Breast epithelium (tissue), 3 donors: Measurements from ENCODE around the gene TNFSF13B.

ENCODE experiments used
- POLR2A ChIP-seq: fragments of 450-650 bp; IDR thresholded peaks from one replicate; pipeline ENCODE4 v1.6.1; 2016; ENCODE audit warnings: antibody characterized with exemption, mild to moderate bottlenecking, moderate library complexity
- POLR2AphosphoS5 ChIP-seq, 3 donors: sonication (generic); formaldehyde crosslinking; IDR thresholded peaks; one replicate each; pipeline ENCODE4 v1.6.1; 2017; ENCODE audit warnings: antibody characterized with exemption in 3 of 3
- TF ChIP-seq, protein P1 (sequence below), 3 donors: fragments of 450-650 bp; IDR thresholded peaks; one replicate each; pipeline ENCODE4 v1.5.1; 2016 to 2017; ENCODE audit warnings: antibody characterized with exemption in 3 of 3, mild to moderate bottlenecking in 3 of 3, moderate library complexity in 3 of 3

DNA sequence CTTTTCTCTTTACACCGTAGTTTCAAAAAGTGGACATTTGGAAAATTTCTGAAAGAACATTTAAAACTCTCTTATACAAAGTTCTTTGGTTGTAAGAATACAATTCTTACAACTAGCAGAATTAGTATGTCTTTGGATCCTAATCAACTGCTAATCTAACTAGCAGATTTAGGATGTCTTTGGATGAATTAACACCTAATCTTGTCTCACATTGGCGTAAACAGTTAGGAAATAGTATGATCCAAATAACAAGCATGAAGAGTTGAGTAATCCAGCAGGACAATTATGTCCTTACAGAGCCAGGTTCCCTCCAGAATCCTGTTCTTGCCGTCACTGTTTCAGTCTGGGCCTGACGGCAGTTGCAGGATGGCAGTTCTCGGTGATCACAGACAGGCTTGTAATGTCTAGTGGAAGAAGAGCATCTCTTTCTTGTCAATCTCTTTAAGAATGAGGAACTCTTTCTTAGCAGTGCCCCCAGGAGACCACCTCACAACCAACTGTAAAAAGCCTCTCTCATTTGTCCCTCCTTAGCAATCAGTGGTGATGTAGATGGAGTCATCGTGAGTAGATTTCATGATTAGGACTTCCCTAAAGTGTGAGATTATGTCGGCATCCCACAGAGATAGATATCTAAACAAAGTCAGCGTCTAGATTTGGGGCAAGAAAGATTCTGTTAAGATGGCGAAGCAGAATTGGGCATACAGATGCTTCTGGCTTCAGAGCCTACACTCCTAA is 5.7 kb upstream of the TNFSF13B start:
- TF ChIP-seq, protein P1, sequence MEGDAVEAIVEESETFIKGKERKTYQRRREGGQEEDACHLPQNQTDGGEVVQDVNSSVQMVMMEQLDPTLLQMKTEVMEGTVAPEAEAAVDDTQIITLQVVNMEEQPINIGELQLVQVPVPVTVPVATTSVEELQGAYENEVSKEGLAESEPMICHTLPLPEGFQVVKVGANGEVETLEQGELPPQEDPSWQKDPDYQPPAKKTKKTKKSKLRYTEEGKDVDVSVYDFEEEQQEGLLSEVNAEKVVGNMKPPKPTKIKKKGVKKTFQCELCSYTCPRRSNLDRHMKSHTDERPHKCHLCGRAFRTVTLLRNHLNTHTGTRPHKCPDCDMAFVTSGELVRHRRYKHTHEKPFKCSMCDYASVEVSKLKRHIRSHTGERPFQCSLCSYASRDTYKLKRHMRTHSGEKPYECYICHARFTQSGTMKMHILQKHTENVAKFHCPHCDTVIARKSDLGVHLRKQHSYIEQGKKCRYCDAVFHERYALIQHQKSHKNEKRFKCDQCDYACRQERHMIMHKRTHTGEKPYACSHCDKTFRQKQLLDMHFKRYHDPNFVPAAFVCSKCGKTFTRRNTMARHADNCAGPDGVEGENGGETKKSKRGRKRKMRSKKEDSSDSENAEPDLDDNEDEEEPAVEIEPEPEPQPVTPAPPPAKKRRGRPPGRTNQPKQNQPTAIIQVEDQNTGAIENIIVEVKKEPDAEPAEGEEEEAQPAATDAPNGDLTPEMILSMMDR (IDR thresholded peaks at IDR 0.05): no peak
- TF ChIP-seq POLR2AphosphoS5 (IDR thresholded peaks at IDR 0.05) (no peak), POLR2A (no peak)
